ENCODE measurements around the gene ARF5. TPM values are rescaled to one million over a fixed set of nuclear protein-coding genes. Genes with fewer than 3 reads are reported as not detected.

ARF5 gene
- total RNA-seq, 2 donors from 2014 or later = 234 to 277 TPM

DNA sequence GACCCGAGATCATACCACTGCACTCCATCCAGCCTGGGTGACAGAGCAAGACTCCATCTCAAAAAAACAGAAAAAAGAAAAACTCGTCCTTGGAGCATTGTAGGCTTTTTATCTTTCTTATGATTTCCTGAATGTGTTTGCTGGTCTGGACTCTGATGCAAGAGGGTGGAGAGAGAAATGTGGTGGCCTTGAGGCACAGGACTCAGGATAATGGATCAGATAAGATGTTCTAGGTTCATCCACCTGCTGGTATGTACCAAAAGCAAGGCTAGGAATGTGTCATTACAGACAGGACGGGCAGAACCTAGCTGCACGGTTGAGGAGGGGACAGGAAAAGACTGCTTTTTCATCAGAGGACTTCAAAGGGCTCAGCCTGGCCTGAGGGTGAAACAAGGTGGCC lies 36.3 kb upstream of the ARF5 start:
- no peaks in the 10 kb centered on the region for H3K4me1 Mint-ChIP-seq
- peaks cover 15% of the 10 kb centered on the region for H3K27me3 ChIP-seq (ENCODE audit: control insufficient read depth, insufficient read depth, low read length, poor library complexity, severe bottlenecking)
- peaks cover 16% of the 10 kb centered on the region for H3K9me3 Mint-ChIP-seq
- no peak overlapping the region for H3K27ac Mint-ChIP-seq
- H3K9ac ChIP-seq (ENCODE audit: extremely low read depth, low read length, poor library complexity, severe bottlenecking) = no peak overlapping the region
- no peaks in the 10 kb centered on the region for H3K36me3 ChIP-seq (ENCODE audit: control insufficient read depth, insufficient read depth, low read length)
- no peak overlapping the region for H3K27ac ChIP-seq (ENCODE audit: low read depth, low read length)
- H3K4me1 ChIP-seq (ENCODE audit: control insufficient read depth, insufficient read depth, low read length) = no peaks in the 10 kb centered on the region
- 82 to 92% methylated on average over 3 to 4 of the region's 4 CpGs for WGBS, 2 experiments (ENCODE audit: insufficient coverage in 1 of 2, insufficient read length in 1 of 2)
- no peak overlapping the region for H3K4me3 ChIP-seq (ENCODE audit: low read length)
- TF ChIP-seq, protein P1, sequence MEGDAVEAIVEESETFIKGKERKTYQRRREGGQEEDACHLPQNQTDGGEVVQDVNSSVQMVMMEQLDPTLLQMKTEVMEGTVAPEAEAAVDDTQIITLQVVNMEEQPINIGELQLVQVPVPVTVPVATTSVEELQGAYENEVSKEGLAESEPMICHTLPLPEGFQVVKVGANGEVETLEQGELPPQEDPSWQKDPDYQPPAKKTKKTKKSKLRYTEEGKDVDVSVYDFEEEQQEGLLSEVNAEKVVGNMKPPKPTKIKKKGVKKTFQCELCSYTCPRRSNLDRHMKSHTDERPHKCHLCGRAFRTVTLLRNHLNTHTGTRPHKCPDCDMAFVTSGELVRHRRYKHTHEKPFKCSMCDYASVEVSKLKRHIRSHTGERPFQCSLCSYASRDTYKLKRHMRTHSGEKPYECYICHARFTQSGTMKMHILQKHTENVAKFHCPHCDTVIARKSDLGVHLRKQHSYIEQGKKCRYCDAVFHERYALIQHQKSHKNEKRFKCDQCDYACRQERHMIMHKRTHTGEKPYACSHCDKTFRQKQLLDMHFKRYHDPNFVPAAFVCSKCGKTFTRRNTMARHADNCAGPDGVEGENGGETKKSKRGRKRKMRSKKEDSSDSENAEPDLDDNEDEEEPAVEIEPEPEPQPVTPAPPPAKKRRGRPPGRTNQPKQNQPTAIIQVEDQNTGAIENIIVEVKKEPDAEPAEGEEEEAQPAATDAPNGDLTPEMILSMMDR (conservative IDR thresholded peaks at IDR 0.05) = no peak
- H3K27me3 Mint-ChIP-seq (ENCODE audit: insufficient read depth) = peaks cover 27% of the 10 kb centered on the region
- H3K36me3 Mint-ChIP-seq (ENCODE audit: low read depth) = no peaks in the 10 kb centered on the region
- peaks cover 5% of the 10 kb centered on the region for H3K9me3 ChIP-seq (ENCODE audit: control insufficient read depth, low read length)
- DNase-seq = no peak
- H3K4me3 Mint-ChIP-seq = no peak overlapping the region

DNA sequence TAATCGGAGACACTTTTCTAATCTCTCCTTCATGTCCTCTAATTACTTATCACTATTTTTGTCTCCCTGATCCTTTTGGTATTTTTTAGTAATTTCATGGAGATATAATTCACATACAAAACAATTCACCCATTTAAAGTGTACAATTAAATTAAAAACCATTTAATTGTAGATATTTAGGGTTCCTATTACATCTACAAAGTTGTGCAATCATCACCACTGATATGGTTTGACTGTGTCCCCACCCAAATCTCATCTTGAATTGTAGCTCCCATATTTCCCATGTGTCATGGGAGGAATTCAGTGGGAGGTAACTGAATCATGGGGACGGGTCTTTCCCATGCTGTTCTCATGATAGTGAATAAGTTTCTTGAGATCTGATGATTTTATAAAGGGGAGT lies 31.8 kb upstream of the ARF5 start:
- no peak overlapping the region for H3K4me3 Mint-ChIP-seq
- H3K36me3 ChIP-seq (ENCODE audit: control insufficient read depth, insufficient read depth, low read length) = no peaks in the 10 kb centered on the region
- no peaks in the 10 kb centered on the region for H3K36me3 Mint-ChIP-seq (ENCODE audit: low read depth)
- 85% methylated on average over 2 of the region's 2 CpGs; no CpG with 5 or more reads in 1 of the 2 experiments for WGBS, 2 experiments (ENCODE audit: insufficient coverage in 1 of 2, insufficient read length in 1 of 2)
- H3K4me3 ChIP-seq (ENCODE audit: low read length) = no peak overlapping the region
- peaks cover 42% of the 10 kb centered on the region for H3K27me3 Mint-ChIP-seq (ENCODE audit: insufficient read depth)
- no peaks in the 10 kb centered on the region for H3K9me3 ChIP-seq (ENCODE audit: control insufficient read depth, low read length)
- no peak overlapping the region for H3K9ac ChIP-seq (ENCODE audit: extremely low read depth, low read length, poor library complexity, severe bottlenecking)
- H3K27me3 ChIP-seq (ENCODE audit: control insufficient read depth, insufficient read depth, low read length, poor library complexity, severe bottlenecking) = no peaks in the 10 kb centered on the region
- no peaks in the 10 kb centered on the region for H3K4me1 ChIP-seq (ENCODE audit: control insufficient read depth, insufficient read depth, low read length)
- H3K27ac Mint-ChIP-seq = no peak overlapping the region
- DNase-seq = no peak
- no peaks in the 10 kb centered on the region for H3K4me1 Mint-ChIP-seq
- H3K27ac ChIP-seq (ENCODE audit: low read depth, low read length) = no peak overlapping the region
- peaks cover 4% of the 10 kb centered on the region for H3K9me3 Mint-ChIP-seq
- TF ChIP-seq, protein P1 (conservative IDR thresholded peaks at IDR 0.05) = no peak

- no peak overlapping the region for H3K4me3 Mint-ChIP-seq
- WGBS, 2 experiments (ENCODE audit: insufficient coverage in 1 of 2, insufficient read length in 1 of 2) = 80 to 82% methylated on average over 2 of the region's 2 CpGs
These were observed 30.4 kb upstream of the ARF5 start for GRCh38 chr7:127557803-127558202.

More at GRCh38 chr7:127557803-127558202, 30.4 kb upstream of the ARF5 start:
- no peaks in the 10 kb centered on the region for H3K36me3 Mint-ChIP-seq (ENCODE audit: low read depth)
- Histone ChIP-seq H3K4me3 (ENCODE audit: low read length) (no peak overlapping the region), H3K9me3 (ENCODE audit: control insufficient read depth, low read length) (peaks cover 4% of the 10 kb centered on the region), H3K36me3 (ENCODE audit: control insufficient read depth, insufficient read depth, low read length) (no peaks in the 10 kb centered on the region), H3K4me1 (ENCODE audit: control insufficient read depth, insufficient read depth, low read length) (no peaks in the 10 kb centered on the region), H3K27ac (ENCODE audit: low read depth, low read length) (no peak overlapping the region), H3K27me3 (ENCODE audit: control insufficient read depth, insufficient read depth, low read length, poor library complexity, severe bottlenecking) (no peaks in the 10 kb centered on the region), H3K9ac (ENCODE audit: extremely low read depth, low read length, poor library complexity, severe bottlenecking) (no peak overlapping the region)
- DNase-seq = no peak
- H3K4me1 Mint-ChIP-seq = no peaks in the 10 kb centered on the region
- H3K9me3 Mint-ChIP-seq = peaks cover 3% of the 10 kb centered on the region
- H3K27ac Mint-ChIP-seq = no peak overlapping the region
- TF ChIP-seq, protein P1 (conservative IDR thresholded peaks at IDR 0.05) = no peak
- H3K27me3 Mint-ChIP-seq (ENCODE audit: insufficient read depth) = peaks cover 44% of the 10 kb centered on the region
